B cell (primary cell): ENCODE data around the gene PHAX.

Experiments used
- EZH2 ChIP-seq: IDR thresholded peaks from 2 replicates; pipeline ENCODE4 v1.6.1; 2012; ENCODE audit warnings: borderline replicate concordance, low read depth, mild to moderate bottlenecking, moderate library complexity, low read length; ENCODE audit not compliant: insufficient read depth, poor library complexity, severe bottlenecking
- TF ChIP-seq, protein P1 (sequence below): fragments of 200-600 bp; IDR thresholded peaks from one replicate; pipeline ENCODE4 v1.8.0; 2022; ENCODE audit warnings: antibody characterized with exemption, mild to moderate bottlenecking

DNA sequence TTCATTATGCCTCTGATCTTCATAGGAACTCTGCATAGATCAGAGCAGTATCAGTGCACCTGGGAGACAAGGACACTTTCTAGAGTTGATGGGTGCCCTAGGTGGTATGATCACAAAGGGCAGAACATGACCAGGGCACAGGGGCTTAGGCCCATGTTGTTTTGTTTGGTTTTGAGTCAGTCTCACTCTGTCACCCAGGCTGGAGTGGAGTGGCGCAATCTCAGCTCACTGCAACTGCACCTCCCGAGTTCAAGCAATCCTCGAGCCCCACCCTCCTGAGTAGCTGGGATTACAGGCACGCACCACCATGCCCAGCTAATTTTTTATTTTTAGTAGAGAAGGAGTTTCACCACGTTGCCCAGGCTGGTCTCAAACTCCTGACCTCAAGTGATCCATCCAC lies 23.3 kb upstream of the PHAX start:
- TF ChIP-seq, protein P1, sequence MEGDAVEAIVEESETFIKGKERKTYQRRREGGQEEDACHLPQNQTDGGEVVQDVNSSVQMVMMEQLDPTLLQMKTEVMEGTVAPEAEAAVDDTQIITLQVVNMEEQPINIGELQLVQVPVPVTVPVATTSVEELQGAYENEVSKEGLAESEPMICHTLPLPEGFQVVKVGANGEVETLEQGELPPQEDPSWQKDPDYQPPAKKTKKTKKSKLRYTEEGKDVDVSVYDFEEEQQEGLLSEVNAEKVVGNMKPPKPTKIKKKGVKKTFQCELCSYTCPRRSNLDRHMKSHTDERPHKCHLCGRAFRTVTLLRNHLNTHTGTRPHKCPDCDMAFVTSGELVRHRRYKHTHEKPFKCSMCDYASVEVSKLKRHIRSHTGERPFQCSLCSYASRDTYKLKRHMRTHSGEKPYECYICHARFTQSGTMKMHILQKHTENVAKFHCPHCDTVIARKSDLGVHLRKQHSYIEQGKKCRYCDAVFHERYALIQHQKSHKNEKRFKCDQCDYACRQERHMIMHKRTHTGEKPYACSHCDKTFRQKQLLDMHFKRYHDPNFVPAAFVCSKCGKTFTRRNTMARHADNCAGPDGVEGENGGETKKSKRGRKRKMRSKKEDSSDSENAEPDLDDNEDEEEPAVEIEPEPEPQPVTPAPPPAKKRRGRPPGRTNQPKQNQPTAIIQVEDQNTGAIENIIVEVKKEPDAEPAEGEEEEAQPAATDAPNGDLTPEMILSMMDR, result no peak
- no peak for TF ChIP-seq EZH2
